Measurements from ENCODE around the gene CKS1B. TPM values are rescaled to one million over a fixed set of nuclear protein-coding genes. Genes with fewer than 3 reads are reported as not detected.

Gene CKS1B
- total RNA-seq, 2 experiments from 2014 or later = 204 to 230 TPM

- POLR2A ChIA-PET = interaction anchor here (0.5 to 1.9 kb wide), 10 partner anchors 9 to 266 kb away, joined by 3 to 7 read pairs (median 4); partner anchors contain the start of gene PBXIP1
- CTCF ChIA-PET (ENCODE audit: unreplicated experiment) = interaction anchor here (0.5 to 1.0 kb wide), 3 partner anchors 63 to 108 kb away, joined by 3 to 7 read pairs (median 5); no protein-coding TSS in a partner anchor
- no peaks in the 10 kb centered on the region for H3K9me3 ChIP-seq (ENCODE audit: low read length)
- H4K20me1 ChIP-seq (ENCODE audit: insufficient read depth, low read length) = no peaks in the 10 kb centered on the region
- H3K9me2 ChIP-seq (ENCODE audit: insufficient read depth, low read length) = no peaks in the 10 kb centered on the region
- TF ChIP-seq, protein P1, sequence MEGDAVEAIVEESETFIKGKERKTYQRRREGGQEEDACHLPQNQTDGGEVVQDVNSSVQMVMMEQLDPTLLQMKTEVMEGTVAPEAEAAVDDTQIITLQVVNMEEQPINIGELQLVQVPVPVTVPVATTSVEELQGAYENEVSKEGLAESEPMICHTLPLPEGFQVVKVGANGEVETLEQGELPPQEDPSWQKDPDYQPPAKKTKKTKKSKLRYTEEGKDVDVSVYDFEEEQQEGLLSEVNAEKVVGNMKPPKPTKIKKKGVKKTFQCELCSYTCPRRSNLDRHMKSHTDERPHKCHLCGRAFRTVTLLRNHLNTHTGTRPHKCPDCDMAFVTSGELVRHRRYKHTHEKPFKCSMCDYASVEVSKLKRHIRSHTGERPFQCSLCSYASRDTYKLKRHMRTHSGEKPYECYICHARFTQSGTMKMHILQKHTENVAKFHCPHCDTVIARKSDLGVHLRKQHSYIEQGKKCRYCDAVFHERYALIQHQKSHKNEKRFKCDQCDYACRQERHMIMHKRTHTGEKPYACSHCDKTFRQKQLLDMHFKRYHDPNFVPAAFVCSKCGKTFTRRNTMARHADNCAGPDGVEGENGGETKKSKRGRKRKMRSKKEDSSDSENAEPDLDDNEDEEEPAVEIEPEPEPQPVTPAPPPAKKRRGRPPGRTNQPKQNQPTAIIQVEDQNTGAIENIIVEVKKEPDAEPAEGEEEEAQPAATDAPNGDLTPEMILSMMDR (conservative IDR thresholded peaks at IDR 0.05; ENCODE audit: low read length) = no peak
- no peak for TF ChIP-seq EZH2phosphoT487 (IDR thresholded peaks at IDR 0.05; ENCODE audit: borderline replicate concordance, low read depth, low read length)
- H3K4me2 ChIP-seq (ENCODE audit: low read length) = peak overlapping the region; percentile 99
- peak overlapping the region; percentile 74 for H3K4me3 ChIP-seq (ENCODE audit: low read depth, low read length, poor library complexity, severe bottlenecking)
- no peak for DNase-seq (ENCODE audit: low spot score)
- H3K79me2 ChIP-seq (ENCODE audit: insufficient read depth, low read depth, low read length) = peaks cover 33% of the 10 kb centered on the region
- peaks cover 9% of the 10 kb centered on the region; the same call in 1 of the 2 replicates for H3K36me3 ChIP-seq (ENCODE audit: insufficient read depth, low read length)
- H2AFZ ChIP-seq (ENCODE audit: low read length) = peak overlapping the region; percentile 46; the same call in 1 of the 2 replicates
- peak overlapping the region; percentile 92 for H3K27ac ChIP-seq (ENCODE audit: low read depth, low read length, poor library complexity, severe bottlenecking)
- intact Hi-C loops (cut with micrococcal nuclease; ENCODE audit: unreplicated experiment) = loop anchor here (2.0 kb wide), 1 partner anchor 377 kb away; the partner anchor contains the start of gene UBE2Q1
- BruUV-seq (replicated peaks) = TSS peak; percentile 39
- H3K4me1 ChIP-seq (ENCODE audit: insufficient read depth, low read length, poor library complexity, severe bottlenecking) = peaks cover 47% of the 10 kb centered on the region
Measured at GRCh38 chr1:154935749-154936554, 38.5 kb upstream of the CKS1B start.

DNA sequence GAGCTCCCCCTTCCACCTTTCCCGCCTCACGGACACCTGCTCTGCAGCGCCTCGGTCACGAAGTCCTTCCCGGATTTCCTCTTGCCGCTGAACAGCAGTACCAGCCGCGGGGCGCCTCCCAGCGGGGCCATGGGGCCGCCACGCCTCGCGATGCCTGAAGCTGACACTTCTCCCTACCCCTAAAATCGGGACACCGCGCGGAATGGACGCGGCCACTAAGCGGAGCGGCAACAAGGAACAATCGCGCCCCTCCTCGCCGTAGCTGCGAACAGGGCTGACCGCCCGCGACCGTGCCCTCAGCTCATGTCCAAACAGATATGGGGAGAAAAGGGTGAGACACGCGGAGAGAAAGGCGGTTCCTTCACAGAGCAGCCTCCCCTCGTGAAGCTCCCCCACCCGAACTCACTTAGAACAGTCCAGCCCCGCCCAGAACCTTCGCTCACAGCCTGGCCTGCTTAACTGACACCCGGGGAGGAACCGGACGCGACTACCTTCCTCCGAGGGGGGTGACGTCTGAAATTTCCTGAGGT lies 37.9 kb upstream of the CKS1B start, which contains the start of gene PMVK:
Gene PMVK (minus strand): TSS at position 165 of the 530 bp plus-strand sequence. CDS start 34 bp downstream, at position 131.
- TF ChIP-seq EZH2phosphoT487 (IDR thresholded peaks at IDR 0.05; ENCODE audit: borderline replicate concordance, low read depth, low read length) = no peak
- TF ChIP-seq, protein P1 (conservative IDR thresholded peaks at IDR 0.05; ENCODE audit: low read length) = peak; percentile 74
- peak; percentile 97 for DNase-seq (ENCODE audit: low spot score)

More for the DNA sequence above, 37.9 kb upstream of the CKS1B start, which contains the start of gene PMVK:
- peak within 1 kb of the TSS; percentile 46; the same call in 1 of the 2 replicates for H2AFZ ChIP-seq (ENCODE audit: low read length)
- H3K9me2 ChIP-seq (ENCODE audit: insufficient read depth, low read length) = no peaks in the 10 kb centered on the region
- H3K4me3 ChIP-seq (ENCODE audit: low read depth, low read length, poor library complexity, severe bottlenecking) = peak within 1 kb of the TSS; percentile 74
- peaks cover 3% of the 10 kb centered on the region; the same call in 1 of the 2 replicates for H3K36me3 ChIP-seq (ENCODE audit: insufficient read depth, low read length)
- no peaks in the 10 kb centered on the region for H3K9me3 ChIP-seq (ENCODE audit: low read length)
- no peaks in the 10 kb centered on the region for H4K20me1 ChIP-seq (ENCODE audit: insufficient read depth, low read length)
- intact Hi-C loops (cut with micrococcal nuclease; ENCODE audit: unreplicated experiment) = loop anchor here (2.0 kb wide), 1 partner anchor 378 kb away; the partner anchor contains the start of gene UBE2Q1
- no TSS peak for BruUV-seq (replicated peaks)
- H3K4me2 ChIP-seq (ENCODE audit: low read length) = peak within 1 kb of the TSS; percentile 99
- ChIA-PET CTCF (ENCODE audit: unreplicated experiment) (interaction anchor here (0.9 to 1.0 kb wide), 2 partner anchors 70 to 108 kb away, joined by 3 to 5 read pairs; no protein-coding TSS in a partner anchor), POLR2A (interaction anchor here (0.5 to 1.9 kb wide), 9 partner anchors 8 to 267 kb away, joined by 3 to 7 read pairs (median 4); partner anchors contain the start of gene PBXIP1)
- H3K79me2 ChIP-seq (ENCODE audit: insufficient read depth, low read depth, low read length) = peaks cover 40% of the 10 kb centered on the region
- peak within 1 kb of the TSS; percentile 92 for H3K27ac ChIP-seq (ENCODE audit: low read depth, low read length, poor library complexity, severe bottlenecking)
- peaks cover 54% of the 10 kb centered on the region for H3K4me1 ChIP-seq (ENCODE audit: insufficient read depth, low read length, poor library complexity, severe bottlenecking)

Data from OCI-LY7 (cell line).